Measurements from ENCODE around the gene CDC42BPG.

GRCh38 chr11:64787526-64788320, 56.7 kb downstream of the CDC42BPG start:
- TF ChIP-seq POLR2AphosphoS5 (IDR thresholded peaks at IDR 0.05; ENCODE audit: low read depth, low read length) = no peak
- TF ChIP-seq REST (IDR thresholded peaks at IDR 0.05; ENCODE audit: insufficient read depth in 1 of 2, low read depth in 2 of 2, low read length in 1 of 2) = no peak
